HG02798 (cell line): Measurements from ENCODE around the gene PPIC.

Experiments
- ATAC-seq: cut with Tn5 transposase; IDR thresholded peaks from one replicate; pipeline ENCODE4 v1.9.1; 2021; ENCODE audit warnings: mild to moderate bottlenecking; ENCODE audit not compliant: unreplicated experiment, poor library complexity

Gene PPIC

DNA sequence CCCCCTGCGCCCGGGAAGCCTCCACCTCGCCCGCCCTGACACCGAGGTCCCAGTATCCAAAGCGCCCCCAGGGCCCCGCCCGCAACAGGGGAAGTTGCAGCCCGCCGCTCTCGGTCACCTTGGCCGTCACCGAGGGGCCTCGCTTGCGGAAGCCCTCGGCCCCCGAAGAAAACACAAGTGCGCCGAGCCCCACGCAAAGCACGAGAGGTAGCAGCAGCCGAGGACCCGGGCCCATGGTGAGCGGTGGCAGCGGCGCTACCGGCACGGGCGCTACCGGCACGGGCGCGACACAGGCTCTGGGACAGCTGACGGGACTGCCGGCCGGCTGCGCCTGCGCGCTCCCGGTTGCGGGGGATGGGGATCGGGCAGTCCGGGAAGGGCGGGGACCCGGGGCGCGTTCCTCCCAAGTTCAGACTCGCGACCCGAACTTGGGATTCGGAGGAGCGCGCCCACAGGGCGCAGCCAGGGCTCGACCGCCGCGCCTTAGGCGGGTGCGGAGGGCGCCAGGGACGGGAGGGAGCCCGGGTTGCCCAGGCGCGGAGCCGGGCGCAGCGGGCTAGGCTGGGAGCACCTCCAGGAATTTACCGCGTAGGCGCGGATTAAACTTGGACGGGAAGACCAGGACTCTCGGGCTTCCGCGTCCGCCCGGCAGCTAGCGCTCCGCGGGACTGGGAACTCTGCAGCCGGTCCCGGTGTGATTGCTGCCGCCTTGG, at the start of gene PPIC:
PPIC (minus strand) TSS at position 335 of the 713 bp plus-strand sequence; CDS start at position 235, 100 bp downstream.
- ATAC-seq, result peak; percentile 64

DNA sequence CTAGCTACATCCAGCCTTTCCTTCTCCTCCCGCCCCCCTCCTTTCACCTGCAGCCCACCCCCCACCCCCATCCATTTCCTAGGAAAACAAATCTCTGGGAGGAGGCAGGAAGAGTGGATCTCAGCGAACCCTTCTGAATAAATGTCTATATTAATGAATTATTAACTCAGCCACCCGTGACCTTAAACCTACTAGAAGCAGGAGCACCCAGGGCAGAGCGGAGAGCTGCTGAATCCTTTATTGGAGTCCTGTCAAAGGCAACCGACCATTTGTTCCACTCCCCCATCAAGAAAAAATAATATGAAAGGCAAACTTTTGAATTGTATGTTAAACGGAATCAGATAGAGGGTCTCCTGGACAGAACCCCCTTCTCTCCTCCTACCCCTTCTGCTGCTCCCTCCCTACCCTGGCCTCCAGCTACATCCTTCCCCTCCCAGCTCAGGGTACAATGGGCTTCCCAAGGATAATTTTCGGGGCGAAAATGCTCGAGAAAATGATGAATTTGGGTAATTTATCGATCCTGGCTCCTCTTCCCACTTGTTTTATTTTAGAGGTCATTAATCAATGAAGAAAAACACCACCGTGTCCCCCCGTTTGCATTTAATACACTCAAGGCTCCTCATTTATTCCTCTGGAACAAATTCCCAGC, 49.2 kb upstream of the PPIC start:
- no peak for ATAC-seq

DNA sequence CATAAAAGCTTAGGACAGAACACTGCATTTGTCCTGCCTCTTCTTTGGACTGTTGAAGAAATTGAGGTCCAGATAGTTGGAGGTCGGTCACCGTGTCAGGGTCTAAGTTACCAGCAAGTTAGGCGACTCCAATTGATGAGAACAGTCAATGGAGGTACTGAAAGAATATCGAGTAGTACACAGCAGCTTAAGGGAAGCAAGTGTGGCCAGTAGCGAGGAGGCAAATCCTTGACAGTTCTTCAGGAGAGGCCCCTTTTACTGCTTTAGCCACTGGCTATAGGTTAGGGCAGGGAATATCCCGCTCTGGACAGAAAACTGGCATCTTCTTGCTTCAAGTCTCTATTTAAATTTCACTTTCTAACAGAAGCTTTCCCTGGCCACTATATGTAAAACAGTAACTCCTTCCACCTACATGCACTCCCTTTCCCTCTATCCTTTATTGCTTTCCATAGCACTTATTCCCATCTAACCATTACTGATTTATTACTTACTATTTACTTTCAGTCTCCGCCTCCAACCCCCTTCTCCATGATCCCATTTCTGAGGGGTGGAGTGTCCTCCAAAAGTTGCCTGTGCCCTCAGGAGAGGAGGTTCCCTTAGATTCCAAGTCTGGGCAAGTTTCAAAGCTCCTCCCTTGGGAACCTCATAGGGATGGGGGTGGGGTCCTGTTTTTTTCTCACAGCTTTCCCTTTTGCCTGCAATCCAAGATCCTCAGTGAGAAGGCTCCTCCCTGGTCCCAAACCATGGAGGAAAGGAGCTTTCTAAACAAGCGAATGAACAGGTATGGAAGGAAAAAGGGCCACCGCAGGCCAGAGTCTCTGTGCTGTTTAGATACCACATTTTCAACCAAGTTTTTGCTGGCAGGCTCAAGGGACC, 48.4 kb upstream of the PPIC start:
- no peak for ATAC-seq

DNA sequence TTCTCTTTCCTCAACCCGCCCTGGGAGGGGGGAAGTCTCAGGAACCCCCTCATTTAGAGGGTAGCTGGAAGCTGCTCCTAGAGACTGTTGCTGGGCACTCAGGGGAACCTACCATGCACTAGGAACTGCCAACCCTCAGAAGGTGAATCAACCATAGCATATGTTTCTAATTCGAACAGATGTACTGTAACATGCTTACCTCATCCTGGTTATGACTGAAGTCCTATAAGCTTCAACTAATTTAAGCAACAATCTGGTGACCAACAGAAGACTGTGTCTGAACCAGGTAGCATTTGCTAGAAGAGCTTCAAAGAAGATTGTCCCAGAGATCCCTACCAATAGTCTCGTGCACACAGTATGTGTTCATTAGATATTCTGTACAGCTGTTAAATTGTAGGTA, 46.8 kb upstream of the PPIC start:
- no peak for ATAC-seq

DNA sequence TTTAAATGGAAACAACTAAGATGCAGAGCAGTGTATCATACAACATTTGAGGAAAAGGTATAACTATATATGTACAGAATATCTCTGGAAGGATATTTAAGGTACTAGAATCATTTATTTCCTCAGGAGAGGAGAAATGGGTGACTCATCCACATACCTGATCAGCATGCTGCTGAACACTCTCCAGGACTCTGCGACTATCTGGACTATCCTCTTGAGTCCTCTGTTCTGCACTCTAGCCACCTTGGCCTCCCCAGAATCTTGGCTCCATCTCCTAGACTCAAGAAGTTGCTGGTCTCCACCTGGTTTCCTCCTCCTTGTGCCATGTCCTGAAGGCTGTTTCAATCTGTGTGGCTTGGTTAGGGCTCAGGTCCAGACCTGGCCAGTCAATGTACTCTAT, 43.7 kb upstream of the PPIC start:
- ATAC-seq, result no peak

DNA sequence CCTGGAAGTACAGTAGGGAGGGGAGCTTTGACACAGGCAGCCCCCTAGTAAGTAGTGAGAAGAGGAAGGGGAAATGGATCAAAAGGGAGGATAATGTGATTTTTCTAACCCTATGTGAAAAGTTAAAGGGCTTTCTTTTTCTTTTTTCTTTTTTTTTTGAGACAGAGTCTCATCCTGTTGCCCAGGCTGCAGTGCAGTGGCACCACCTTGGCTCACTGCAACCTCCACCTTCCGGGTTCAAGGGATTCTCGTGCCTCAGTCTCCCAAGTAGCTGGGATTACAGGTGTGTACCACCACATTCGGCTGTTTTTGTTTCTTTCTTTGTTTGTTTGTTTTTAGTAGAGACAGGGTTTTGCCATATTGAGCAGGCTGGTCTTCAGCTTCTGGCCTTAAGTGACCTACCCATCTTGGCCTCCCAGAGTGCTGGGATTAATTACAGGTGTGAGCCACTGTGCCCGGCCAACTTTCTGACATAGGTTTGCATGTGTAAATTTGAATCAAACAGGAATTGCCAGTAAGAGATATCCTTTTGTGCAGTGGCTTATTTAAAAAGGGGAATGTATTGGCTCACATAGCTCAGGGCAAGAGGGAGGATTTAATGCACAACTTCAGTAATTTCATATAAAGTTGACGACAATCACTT, 39.1 kb upstream of the PPIC start:
- no peak for ATAC-seq

DNA sequence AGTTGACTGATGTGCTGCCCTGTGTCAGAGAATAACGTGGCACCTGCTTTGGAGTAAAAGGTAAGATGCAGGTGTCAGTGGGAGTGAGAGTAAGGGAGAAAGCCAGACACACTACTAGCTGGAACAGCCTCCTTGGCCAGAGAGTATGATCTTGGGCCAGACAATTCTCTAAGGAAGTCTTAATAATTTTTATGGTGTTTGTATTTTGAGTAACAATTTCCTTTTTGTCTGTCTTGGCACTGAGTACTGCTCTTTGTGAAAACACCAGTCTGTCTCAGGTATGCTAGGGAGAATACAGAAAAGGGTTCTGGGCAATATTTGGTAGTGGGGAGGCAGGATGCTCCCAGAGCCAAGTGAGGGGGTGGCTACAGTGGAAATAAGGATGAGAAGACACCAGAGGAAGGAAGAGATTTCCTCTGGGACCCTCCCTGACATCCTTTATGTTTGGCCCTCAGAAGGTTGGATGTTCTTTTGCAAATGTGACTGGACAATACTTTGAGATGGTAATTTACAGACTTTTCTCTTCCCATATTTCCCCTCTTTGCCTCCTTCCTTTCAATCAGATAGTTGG, 31.9 kb upstream of the PPIC start:
- no peak for ATAC-seq

DNA sequence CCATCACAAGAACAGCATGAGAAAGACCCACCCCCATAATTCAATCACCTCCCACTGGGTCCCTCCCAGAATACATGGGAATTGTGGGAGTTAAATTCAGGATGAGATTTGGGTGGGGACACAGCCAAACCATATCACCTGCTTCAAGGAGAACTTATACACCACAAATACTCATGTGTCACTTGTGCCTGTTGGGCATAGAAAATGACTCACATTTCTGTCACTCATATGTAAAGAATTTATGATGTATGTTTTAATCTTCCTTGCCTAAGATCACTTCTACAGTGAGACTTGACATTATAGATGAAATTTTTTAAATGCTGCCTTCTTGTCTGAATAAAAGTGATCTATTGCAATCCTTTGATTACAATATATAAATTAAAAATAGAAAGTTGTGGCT, 29.5 kb upstream of the PPIC start:
- no peak for ATAC-seq

DNA sequence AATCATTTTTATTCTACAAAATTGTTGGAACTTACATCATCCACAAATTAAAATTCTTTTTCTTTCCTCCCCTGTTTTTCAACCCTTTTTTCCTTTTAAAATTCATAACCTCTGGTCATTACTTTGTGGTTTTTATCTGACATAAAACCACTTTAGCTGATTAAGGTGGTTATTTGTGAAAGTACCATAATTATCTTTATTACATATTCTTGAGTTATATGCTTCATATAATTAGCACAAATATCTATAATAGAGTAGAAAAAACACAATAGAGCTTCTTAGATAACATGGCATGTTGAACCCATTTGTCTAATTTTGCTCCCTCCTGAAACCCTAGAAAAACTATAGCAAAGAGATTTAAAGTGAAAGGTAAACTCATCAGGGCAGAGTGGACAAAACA, 22.9 kb upstream of the PPIC start:
- no peak for ATAC-seq

DNA sequence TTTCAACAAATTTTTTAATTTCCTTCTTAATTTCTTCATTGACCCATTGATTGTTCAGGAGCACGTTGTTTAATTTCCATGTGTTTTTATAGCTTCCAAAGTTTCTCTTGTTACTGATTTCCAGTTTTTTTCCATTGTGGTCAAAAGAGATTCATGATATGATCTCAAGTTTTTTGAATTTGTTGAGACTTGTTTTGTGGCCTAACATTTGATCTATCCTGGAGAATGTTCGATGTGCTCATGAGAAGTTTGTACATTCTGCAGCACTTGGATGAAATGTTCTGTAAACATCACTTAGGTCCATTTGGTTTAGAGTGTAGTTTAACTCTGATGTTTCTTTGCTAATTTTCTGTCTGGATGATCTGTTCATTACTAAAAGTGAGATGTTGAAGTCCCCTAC, 14.7 kb upstream of the PPIC start:
- no peak for ATAC-seq

DNA sequence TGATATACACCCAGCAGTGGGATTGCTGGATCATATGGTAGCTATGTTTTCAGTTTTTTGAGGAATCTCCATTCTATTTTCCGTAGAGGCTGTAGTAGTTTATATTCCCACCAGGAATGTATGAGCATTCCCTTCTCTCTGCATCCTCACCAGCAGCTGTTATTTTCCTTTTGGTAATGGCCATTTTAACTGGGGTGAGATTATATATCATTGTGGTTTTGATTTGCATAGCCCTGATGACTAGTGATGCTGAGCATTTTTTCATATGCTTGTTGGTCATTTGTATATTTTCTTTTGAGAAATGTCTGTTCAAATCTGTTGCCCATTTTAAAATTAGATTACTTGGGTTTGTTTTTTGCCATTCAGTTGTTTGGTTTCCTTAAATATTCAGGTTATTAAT, 11.2 kb upstream of the PPIC start:
- no peak for ATAC-seq

DNA sequence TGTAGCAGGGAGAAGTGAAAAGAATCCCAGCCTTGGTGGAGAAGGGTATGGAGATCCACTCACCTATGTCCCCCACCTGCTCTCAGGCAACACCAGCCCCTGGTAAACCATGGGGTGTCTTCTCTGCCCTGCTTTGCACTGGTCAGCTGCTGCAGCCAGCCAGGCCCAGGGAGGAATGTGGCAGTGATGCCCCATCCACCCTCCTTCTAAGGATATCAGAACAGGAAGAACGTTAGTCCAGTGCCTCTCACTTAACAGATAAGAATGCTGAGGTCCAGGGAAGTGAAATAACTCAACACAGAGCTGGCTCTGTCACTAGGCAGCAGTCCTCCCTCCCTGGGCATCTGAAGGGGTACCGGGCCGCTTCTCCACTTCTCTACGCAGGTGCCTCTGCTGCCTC, 9.7 kb upstream of the PPIC start:
- ATAC-seq, result no peak

DNA sequence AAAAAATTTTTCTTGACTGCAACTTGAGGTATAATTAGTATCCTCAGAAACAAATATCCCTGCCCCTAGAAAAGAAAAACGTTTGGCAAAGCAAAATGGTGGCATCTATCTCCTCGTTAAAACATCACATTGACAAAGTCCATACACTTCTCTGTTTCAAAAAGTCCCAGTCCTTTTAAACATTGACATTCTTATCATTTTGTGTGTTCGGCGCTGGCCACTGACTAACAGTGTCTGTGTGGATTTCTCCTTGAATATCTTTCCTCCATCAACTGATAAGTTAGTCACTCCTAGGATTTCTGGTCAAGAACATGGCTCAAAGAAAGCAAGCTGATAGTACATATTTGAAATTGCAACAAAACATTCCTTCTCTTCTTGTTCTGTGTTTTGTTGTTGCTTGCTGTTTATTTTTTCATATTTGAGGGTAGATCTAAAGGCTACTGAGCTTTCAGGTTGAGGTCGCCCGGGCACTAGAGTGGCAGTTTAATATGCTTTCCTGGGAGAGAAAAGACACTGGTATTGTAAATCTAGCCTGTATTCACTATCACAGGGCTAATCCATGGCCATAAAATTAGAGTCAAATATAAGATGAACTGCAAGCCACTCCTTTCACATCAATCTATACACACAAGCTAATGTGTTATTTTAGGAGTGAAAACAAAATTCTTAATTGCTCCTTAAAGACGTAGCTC, 8.5 kb upstream of the PPIC start:
- no peak for ATAC-seq

DNA sequence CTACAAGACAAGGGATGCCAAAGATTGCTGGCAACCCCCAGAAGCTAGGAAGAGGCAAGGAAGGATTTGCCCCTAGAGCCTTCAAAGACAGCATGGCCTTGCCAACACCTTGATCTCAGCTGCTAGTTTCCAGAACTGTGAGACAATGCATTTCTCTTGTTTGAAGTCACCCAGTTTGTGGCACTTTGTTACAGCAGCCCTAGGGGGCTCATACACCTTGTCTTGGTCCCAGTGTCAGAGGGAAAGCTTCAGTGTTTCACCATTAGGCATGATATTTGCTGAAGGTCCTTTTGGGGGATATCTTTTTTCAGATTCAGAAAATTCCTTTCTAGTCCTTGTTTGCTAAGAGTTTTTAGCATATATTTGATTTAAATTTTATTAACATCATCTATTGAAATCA, 3.1 kb upstream of the PPIC start:
- ATAC-seq, result no peak

DNA sequence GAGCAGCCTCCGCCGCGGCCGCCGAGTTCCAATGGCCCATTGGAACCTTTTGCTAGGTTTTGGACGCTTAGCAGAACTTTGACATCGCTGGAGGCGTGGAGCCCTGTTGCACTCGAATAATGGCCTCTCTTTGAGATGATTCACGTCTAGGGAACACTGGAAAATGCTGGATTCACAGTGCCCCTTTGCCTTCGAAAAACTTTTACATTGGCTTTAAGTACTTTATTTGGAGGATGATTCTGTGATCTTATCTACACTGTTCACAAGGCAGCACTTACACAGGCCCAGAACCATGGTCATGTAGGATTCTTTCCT, 536 bp upstream of the PPIC start:
- ATAC-seq, result no peak

DNA sequence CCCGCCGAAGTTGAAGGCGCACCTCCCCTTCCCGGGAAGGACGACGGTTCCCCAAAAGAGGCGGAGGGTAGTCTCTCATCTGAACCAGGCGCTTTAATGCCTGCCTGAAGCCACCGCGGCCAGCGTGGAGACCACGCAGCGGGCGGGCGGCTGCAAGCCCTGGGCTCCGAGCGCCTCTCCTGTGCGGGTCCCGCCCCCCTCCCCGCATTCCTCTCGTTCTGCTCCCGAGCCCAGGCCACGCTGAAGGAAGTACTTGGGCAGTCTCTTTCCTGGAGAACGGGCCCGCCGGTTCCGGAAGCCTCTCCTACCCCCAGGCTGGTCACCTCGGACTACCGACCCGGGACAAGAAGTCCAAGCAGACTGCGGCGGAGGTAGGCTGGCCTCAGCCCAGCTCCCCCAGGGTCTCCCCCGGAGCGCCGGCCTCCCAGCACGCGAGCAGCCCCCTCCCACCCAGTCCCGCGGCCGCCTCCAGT, 571 bp downstream of the PPIC start:
- peak; percentile 17 for ATAC-seq

DNA sequence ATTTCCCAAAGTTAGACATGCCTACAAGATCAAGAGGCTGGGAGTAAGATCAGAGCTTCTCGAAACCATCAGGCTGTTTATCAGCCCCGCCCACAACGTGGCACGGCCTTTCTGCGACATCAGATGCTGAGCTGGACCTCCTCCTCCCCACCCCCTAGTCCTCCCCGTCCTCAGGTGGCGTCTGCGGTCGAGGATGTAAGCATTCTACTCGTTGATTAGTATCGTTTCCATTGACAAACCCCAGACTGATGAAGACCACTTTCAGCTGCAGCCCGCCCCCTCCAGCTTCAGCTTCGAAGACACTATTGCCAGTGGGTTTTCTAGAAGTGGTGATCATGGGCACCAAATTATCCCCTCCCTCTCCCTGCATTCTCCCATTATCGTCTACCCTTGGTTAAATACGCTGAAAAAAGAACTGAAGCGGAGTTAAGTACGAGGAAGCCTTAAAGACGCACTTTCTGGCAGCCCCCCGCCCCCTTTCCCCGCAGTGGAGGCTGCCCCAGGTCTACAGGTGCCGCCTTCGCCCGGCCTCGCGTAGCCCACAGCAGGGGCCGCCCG, 1.1 kb downstream of the PPIC start:
- ATAC-seq, result no peak

DNA sequence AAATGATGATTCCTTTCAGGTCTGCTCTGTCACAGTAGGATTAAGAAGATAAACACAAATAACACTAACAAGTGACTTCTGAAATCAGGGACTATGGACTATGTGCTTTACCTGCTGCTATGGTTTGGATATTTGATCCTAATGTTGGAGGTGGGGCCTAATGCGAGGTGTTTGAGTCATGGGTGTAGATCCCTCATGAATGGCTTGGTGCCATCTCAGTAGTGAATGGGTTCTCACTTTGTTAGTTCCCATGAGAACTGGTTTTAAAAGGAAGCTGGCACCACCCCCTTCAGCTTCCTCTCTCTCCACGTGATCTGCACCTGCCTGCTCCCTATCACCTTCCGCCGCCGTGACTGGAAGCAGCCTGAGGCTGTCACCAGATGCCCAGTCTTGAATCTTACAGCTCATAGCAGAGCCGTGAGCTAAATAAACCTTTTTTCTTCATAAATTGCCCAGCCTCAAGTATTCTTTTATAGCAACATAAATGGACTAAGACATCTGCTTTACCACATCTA, 3.3 kb downstream of the PPIC start:
- ATAC-seq, result no peak

DNA sequence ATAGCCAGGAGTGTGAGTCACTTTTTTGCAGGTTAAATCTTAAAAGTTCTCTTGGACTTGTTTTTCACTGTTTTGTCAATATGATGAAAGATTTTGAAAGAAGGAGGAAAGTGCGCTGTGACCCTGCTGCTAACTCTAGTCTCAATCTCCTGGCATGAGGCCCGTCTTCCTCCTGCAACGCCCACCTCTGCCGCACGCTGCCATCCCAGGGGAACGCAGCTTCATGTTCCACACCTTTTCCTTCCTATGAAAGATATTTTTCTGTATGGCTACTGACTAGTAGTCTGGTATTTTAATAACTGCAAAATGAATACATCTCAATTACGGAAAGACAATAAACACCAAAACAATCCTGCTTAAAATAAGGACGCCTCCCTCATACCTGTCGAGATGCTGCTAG, 8.3 kb downstream of the PPIC start:
- ATAC-seq, result no peak
